Neural cell (in vitro differentiated cells): ENCODE measurements around the gene RGS9. TPM values are rescaled to one million over a fixed set of nuclear protein-coding genes. Genes with fewer than 3 reads are reported as not detected.

ENCODE experiments used
- H2AFZ ChIP-seq: fragments of 200-600, 300-800 bp; sonication (generic), shearing (Covaris generic); 2 replicates; pipeline ENCODE4 v1.6.0; 2014; ENCODE audit warnings: low read depth, mild to moderate bottlenecking, antibody characterized with exemption, low read length, moderate library complexity
- H3F3A ChIP-seq: fragments of 200-600 bp; shearing (Covaris generic); 2 replicates; pipeline ENCODE4 v1.6.1; 2016; ENCODE audit warnings: mild to moderate bottlenecking, moderate library complexity, mixed read lengths, antibody characterized with exemption, low read length; ENCODE audit not compliant: insufficient read depth, poor library complexity, severe bottlenecking
- H3K27ac ChIP-seq: fragments of 200-600, 300-800 bp; sonication (generic), shearing (Covaris generic); 2 replicates; pipeline ENCODE4 v1.5.1; 2014; ENCODE audit warnings: mild to moderate bottlenecking, low read length, moderate library complexity
- H3K27me3 ChIP-seq: fragments of 300-800, 200-600 bp; sonication (generic), shearing (Covaris generic); 2 replicates; pipeline ENCODE4 v1.6.0; 2014; ENCODE audit warnings: mild to moderate bottlenecking, low read depth, low read length, moderate library complexity; ENCODE audit not compliant: insufficient read depth
- H3K36me3 ChIP-seq: fragments of 300-800, 200-600 bp; sonication (generic), shearing (Covaris generic); 2 replicates; pipeline ENCODE4 v1.5.1; 2014; ENCODE audit warnings: mild to moderate bottlenecking, antibody characterized with exemption, low read length, moderate library complexity; ENCODE audit not compliant: insufficient read depth
- H3K4me2 ChIP-seq: fragments of 300-800, 200-600 bp; sonication (generic), shearing (Covaris generic); 2 replicates; pipeline ENCODE4 v1.6.0; 2014; ENCODE audit warnings: mild to moderate bottlenecking, low read length
- H3K4me3 ChIP-seq: fragments of 300-800, 200-600 bp; sonication (generic), shearing (Covaris generic); 2 replicates; pipeline ENCODE4 v1.5.1; 2014; ENCODE audit warnings: mild to moderate bottlenecking, low read length, moderate library complexity
- H3K79me2 ChIP-seq: fragments of 200-600 bp; shearing (Covaris generic); replicated peaks from 2 replicates; pipeline ENCODE4 v1.6.0; 2014; ENCODE audit warnings: mild to moderate bottlenecking, low read length, moderate library complexity; ENCODE audit not compliant: insufficient read depth
- H3K9ac ChIP-seq: fragments of 300-800, 200-600 bp; sonication (generic), shearing (Covaris generic); 2 replicates; pipeline ENCODE4 v1.6.1; 2016; ENCODE audit warnings: mild to moderate bottlenecking, low read length, mixed read lengths
- H3K9me2 ChIP-seq: fragments of 200-600 bp; shearing (Covaris generic); 2 replicates; pipeline ENCODE4 v1.6.1; 2016; ENCODE audit warnings: mild to moderate bottlenecking, low read length, mixed read lengths; ENCODE audit not compliant: insufficient read depth
- H3K9me3 ChIP-seq: fragments of 200-600, 300-800 bp; sonication (generic), shearing (Covaris generic); 2 replicates; pipeline ENCODE4 v1.6.1; 2016; ENCODE audit warnings: mild to moderate bottlenecking, mixed run types, low read length, moderate library complexity, mixed read lengths
- H4K20me1 ChIP-seq: fragments of 200-600 bp; shearing (Covaris generic); 2 replicates; pipeline ENCODE4 v1.6.1; 2016; ENCODE audit warnings: mild to moderate bottlenecking, mixed run types; ENCODE audit not compliant: insufficient read depth
- CTCF ChIP-seq: fragments of 450-650 bp; IDR thresholded peaks from 2 replicates; pipeline ENCODE4 v1.5.1; 2014; ENCODE audit warnings: antibody characterized with exemption, mild to moderate bottlenecking, moderate library complexity; ENCODE audit not compliant: poor library complexity, severe bottlenecking
- EP300 ChIP-seq: fragments of 450-650 bp; conservative IDR thresholded peaks from 2 replicates; pipeline ENCODE4 v1.6.1; 2014; ENCODE audit warnings: antibody characterized with exemption, mild to moderate bottlenecking, moderate library complexity; ENCODE audit not compliant: poor library complexity, severe bottlenecking
- EZH2 ChIP-seq: fragments of 200-600, 300-800 bp; shearing (Covaris generic), sonication (generic); IDR thresholded peaks from 2 replicates; pipeline ENCODE4 v1.6.1; 2014; ENCODE audit warnings: antibody characterized with exemption, low read length, borderline replicate concordance, mild to moderate bottlenecking; ENCODE audit not compliant: insufficient read depth, poor library complexity, severe bottlenecking
- MXI1 ChIP-seq: fragments of 450-650 bp; conservative IDR thresholded peaks from 2 replicates; pipeline ENCODE4 v1.6.1; 2014; ENCODE audit warnings: antibody characterized with exemption, mild to moderate bottlenecking; ENCODE audit not compliant: poor library complexity, severe bottlenecking
- REST ChIP-seq: IDR thresholded peaks from 2 replicates; pipeline ENCODE4 v1.6.1; 2012; ENCODE audit warnings: borderline replicate concordance
- SMC3 ChIP-seq: fragments of 450-650 bp; conservative IDR thresholded peaks from 2 replicates; pipeline ENCODE4 v1.6.1; 2014; ENCODE audit warnings: antibody characterized with exemption, mild to moderate bottlenecking, moderate library complexity; ENCODE audit not compliant: poor library complexity
- TAF1 ChIP-seq: IDR thresholded peaks from 2 replicates; pipeline ENCODE4 v1.6.1; 2012; ENCODE audit warnings: low read depth
- polyA plus RNA-seq: library from polyadenylated mRNA; depleted of rRNA; stranded (reverse); fragments of >200 nt; gene quantifications from 2 replicates; pipeline ENCODE4 v1.2.3, GENCODE V29; 2014
- small RNA-seq, 3 experiments: library from RNA; depleted of rRNA; stranded (forward); fragments of <200 nt; gene quantifications; one replicate each; pipeline ENCODE3, GENCODE V24; 2012

Gene RGS9
- polyA plus RNA-seq, 1 donor from 2014 or later: 6.8 TPM

DNA sequence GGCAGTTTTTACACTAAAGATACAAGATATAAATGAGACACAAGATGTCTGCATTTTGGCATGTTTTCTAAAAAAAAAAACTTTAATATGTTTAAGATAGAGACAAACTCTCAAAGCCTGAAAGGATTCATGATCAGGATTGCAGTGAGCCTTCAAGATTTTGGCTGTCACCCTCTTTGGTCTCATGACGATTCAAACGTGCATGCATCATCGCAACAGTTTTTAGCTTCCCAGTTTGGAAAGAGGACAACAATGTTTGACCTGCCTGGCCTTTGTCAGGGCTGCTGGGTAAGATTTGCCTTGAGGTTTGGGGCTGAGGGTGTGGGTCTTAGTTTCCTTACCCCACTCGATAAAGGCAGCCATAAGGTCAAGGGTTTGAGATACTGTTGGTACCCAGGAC, 134.1 kb downstream of the RGS9 start:
- H3F3A ChIP-seq: no peaks in the 10 kb centered on the region
- H3K9me2 ChIP-seq: no peaks in the 10 kb centered on the region
- no peak overlapping the region for H2AFZ ChIP-seq
- no peak overlapping the region for H3K4me2 ChIP-seq
- no peaks in the 10 kb centered on the region for H3K9me3 ChIP-seq
- H3K79me2 ChIP-seq: no peaks in the 10 kb centered on the region
- H3K27me3 ChIP-seq: no peaks in the 10 kb centered on the region
- H3K9ac ChIP-seq: no peak overlapping the region
- H4K20me1 ChIP-seq: no peaks in the 10 kb centered on the region
- no peak for TF ChIP-seq TAF1
- TF ChIP-seq CTCF: no peak
- no peak for TF ChIP-seq SMC3
- no peak for TF ChIP-seq EZH2
- no peak for TF ChIP-seq REST
- TF ChIP-seq EP300: no peak
- no peak for TF ChIP-seq MXI1
- no peak overlapping the region for H3K27ac ChIP-seq
- H3K36me3 ChIP-seq: no peaks in the 10 kb centered on the region
- H3K4me3 ChIP-seq: no peak overlapping the region

Small RNA genes lying within 50 kb of the gene (small RNA-seq; reads per million reads assigned to genes)
- 0 to 0.49 (median 0) reads per million in 3 experiments for gene AC060771.1

Other genes with a start within 250 kb of the RGS9 start
- 5.3 and 13.7 TPM in 2 replicates for gene LRRC37A3, start 217.9 kb upstream of the RGS9 start, polyA plus RNA-seq
- gene GNA13, start 80.6 kb upstream of the RGS9 start, polyA plus RNA-seq: 47.3 and 58.9 TPM in 2 replicates